NK-92 (cell line): Measurements from ENCODE around the gene BRINP1.

Experiments used
- DNase-seq: peaks from one replicate; lab custom pipeline; 2025; ENCODE audit not compliant: unreplicated experiment; lab: John Stamatoyannopoulos, UW

The BRINP1 gene

DNA sequence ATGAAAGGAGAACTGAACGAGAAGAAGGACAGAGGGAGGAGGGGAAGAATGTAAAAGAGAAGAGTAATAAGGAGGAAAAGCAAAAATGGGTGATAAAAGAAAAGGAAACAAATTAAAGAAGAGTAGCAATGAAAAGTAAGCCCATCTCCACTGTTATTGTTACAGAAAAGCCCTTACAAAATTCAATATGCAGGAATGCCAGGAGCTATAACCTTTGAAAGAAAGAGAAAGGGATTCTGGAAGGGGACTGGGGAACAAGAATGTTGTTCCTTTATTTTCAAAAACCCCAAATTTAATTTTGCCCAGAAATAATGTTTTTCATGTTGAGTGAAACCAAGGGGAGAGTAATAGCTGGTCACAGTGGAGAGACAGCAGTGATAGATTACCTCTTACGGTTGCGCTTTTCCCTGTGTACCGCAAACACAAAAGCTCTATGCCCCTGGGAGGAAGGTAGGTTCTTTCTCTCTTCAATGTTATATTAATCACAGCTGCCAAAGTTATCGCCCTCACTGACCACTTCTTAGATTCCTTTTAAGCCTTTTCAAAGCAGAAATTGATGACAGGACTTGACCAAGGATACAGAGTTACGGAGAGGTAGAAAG lies 86.7 kb downstream of the BRINP1 start:
- DNase-seq = no peak

DNA sequence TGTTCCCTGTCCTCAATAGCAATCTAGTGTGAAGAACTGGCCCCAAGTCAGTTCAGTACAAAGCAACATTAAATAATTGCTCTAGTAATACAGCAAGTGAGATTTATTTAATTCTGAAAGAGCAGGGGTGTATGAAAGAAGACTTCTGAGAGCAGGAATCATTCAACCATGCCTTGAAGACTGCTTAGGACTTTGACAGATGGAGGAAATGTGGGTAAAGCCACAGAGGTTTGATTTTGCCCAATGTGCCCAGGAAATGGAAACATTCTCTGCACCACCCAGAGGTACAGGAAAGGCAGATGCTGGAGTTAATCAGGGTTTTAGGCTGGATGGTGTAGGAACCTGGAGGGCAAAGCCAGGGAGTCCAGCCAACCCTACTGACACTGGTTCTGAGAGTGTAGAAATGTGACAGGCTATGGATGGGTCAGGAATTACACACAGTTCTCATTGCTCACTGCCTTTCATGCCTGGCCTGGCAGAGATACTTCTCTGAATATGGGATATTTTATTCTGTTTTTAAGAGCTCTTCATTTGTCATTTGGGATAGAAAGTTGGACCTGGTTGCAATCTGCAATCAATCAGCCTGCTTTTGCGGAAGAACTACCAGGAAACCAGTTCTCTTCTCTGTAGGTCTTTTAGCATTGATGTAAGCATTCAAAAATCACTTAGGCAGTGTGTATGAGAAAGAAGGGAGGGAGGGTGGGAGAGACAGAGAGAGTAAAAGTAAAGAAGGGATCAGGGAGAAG lies 88.3 kb downstream of the BRINP1 start:
- no peak for DNase-seq

GRCh38 chr9:119278171-119278570 lies 91.1 kb downstream of the BRINP1 start:
- no peak for DNase-seq

- no peak for DNase-seq
Measured at GRCh38 chr9:119273984-119274665, 95.1 kb downstream of the BRINP1 start.

GRCh38 chr9:119273325-119273904 lies 95.8 kb downstream of the BRINP1 start:
- no peak for DNase-seq

- DNase-seq = no peak
Measured at GRCh38 chr9:119272500-119273211, 96.6 kb downstream of the BRINP1 start.

GRCh38 chr9:119268985-119269384 lies 100.2 kb downstream of the BRINP1 start:
- no peak for DNase-seq

DNA sequence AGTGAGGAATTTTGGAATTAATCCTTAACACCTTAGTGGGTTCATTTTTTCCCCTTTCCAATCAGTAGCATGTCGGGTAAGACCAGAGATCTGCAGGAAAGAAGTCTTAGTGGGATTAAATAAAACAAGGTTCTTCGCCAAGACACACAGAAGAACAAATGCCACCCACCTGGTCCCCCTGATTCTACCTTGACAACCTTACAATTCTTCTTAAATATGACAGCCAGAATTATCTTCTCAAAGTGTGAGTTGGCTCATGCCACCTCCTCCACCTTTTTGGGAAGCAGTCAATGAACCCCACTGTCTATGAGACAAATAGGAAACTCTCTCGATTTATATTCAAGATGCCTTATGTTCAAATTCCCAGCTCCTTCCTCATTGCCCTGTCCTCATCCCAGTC lies 105.1 kb downstream of the BRINP1 start:
- DNase-seq = no peak

DNA sequence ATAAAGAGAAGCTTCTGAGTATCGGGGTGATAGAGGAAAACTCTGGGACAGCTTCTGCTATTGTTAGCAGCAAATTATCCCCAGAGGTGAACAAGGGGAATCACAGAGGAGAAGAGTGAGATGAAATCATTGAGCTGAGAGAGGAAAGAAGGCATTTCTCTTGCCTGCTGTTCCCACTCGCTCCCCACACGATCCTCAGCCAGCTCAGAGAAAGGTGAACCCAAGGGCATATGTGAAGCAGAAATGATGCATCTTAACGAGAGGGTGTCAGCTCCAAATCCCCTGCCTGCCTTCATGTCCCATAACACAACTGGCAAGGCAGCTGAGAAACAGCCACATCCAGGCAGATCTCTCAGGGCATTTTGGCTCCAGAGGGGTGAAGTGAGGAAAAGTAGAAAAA lies 111.6 kb downstream of the BRINP1 start:
- DNase-seq = no peak

GRCh38 chr9:119255116-119255515 lies 114.1 kb downstream of the BRINP1 start:
- DNase-seq = no peak

DNA sequence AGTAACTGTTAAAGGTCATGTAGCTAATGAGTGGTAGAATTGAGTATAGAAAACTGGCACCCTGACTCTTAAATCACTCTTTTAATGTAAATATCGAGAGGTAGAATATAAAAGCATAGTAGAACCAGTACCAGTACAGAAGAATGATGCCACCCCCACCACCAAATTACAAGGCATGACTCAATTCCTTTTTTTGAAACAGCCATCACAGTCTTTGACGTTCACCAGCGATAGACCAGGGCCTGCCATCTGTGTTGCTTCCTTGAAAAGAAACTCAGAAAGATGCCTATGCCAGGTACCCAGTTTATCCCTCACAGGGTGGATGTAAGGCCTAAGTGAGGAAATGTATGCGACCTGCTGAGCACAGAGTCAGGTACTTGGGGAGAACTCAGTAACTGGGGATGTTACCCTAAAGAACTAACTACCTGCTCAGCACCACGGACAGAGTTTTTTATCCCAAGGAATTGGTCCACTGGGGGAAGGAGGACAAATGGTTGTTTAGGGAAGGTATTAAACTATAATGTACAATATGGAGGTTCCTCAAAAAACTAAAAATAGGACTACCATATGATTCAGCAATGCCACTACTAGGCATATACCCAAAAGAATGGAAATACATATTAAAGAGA lies 116.5 kb downstream of the BRINP1 start:
- DNase-seq = no peak

DNA sequence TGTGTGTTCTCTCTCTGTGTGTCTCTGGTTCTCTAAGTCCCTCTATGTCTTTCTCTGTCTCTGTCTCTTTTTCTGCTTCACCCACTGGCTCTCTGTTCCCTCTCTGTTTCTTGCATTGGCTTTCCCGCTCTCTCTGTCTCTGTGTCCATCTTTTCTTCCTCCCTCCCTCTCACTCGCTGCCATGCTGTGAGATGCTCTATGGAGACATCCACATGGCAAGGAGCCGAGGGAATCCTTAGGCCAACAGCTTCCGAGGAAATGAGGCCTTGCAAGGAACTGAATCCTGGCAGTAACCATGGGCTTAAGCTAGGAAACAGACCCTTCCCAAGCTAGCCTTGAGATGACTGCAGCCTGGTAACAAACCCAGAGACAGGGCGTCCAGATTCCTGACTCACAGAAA lies 117.3 kb downstream of the BRINP1 start:
- DNase-seq = no peak

DNA sequence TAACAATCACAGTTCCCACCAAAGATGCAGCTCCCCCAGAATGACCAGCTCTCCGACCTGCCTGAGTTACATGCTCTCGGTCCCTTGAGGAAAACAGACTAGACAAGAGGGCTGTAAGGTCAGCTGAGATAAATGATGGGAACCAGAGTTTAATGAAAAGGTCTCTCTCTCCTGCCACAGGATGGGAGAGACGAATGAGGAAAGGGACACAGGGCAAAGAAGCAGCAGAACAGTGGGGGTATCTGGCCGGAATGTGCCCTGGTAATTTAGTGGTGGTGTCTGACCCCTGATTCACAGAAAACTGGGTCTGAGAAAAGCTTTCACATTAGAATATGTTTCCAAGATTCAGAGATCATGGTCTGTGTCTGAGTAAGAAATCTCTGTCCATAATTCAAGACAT lies 118.5 kb downstream of the BRINP1 start:
- DNase-seq = no peak

GRCh38 chr9:119240546-119240945 lies 128.7 kb downstream of the BRINP1 start:
- no peak for DNase-seq

DNA sequence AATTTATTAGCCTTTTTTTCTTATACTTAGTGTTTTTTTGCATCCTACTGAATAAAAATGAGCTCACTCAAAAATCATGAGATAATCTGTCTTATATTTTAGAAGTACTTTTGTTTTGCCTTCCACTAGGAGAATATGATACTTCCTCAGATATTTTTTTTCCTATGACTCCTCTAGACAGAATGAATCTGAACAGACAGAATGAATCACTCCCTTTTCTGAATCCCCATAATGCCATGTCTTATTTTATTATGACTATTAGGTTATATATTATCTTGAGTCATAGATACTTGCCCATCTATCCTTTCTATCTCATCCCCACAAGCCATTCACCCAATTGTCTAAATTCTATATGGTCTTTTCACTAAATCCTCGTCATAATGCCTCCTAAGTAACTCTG lies 134.6 kb downstream of the BRINP1 start:
- DNase-seq = no peak

- no peak for DNase-seq
Measured at GRCh38 chr9:119227422-119227821, 141.8 kb downstream of the BRINP1 start.

GRCh38 chr9:119224431-119224830 lies 144.8 kb downstream of the BRINP1 start:
- no peak for DNase-seq

DNA sequence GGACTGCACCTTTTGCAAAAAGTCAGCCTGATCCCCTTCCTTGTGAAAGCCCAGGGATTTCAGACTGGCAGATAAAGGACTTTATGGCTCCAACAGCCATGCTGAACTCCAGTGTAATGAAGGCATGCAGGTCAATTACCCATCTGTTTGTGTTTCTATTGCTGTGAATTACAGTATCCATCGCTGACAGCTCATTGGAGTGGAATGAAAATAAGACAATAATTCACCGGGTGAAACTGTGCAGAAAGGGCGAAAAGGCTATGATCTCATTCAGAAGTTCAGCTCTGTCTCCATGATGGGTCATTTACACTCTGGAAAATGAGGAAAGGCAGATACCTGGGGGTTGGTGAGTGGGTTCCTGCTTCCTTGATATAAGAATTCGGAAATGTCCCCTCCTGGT lies 148.0 kb downstream of the BRINP1 start:
- DNase-seq = no peak

DNA sequence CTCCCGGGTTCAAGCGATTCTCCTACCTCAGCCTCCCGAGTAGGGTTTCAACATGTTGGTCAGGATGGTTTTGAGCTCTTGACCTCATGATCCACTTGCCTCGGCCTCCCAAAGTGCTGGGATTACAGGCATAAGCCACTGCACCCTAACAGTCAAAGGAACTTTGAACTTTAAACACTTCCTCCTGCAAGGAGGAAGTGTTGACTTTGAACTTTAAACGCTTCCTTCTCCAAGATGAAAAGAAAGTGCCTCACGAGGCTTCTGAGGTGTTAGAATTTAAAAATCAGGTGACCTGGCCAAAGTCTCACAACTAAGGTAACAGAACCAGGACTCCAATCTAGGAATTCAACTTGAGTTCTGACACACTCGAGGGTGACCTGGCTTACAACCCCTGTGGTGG lies 150.9 kb downstream of the BRINP1 start:
- DNase-seq = no peak

DNA sequence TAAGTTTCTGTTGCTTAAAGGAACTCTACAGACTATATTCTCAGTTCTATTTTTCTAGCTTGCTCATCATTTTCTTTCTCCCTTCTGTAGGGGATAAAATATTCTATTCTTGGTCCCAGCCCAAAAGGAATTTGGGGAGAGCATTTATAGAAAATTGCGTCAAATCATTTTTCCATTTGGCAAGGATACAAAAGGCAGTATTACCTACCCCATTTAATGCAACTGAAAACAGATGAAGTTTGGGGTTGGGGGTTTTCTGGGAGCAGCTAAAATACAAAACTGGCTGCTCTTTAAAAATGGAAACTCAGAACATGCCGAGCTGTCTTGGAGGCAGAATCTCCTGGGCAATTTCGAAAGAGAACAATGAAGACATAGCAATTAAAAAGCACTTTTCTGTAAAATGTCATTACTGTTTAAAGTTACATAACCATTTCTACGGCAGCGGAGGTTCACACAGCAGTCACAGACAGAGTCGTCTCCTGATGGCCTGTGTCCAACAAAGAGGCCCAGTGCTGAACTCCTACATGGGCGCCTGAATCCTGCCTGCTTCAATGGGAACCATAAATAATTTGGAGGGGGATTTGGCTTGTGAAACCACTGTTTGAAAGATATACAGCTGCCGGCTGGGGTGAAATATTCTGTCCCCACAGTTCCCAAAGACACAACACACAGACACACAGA lies 152.4 kb downstream of the BRINP1 start:
- no peak for DNase-seq
